H9 (cell line): Measurements from ENCODE around the gene DCUN1D5. TPM values are rescaled to one million over a fixed set of nuclear protein-coding genes. Genes with fewer than 3 reads are reported as not detected.

Experiments
- DNase-seq: peaks from one replicate; pipeline ENCODE4 v3.0.0-alpha.2; 2017
- H2AFZ ChIP-seq: one replicate; pipeline ENCODE4 v1.6.1; 2013; ENCODE audit warnings: mild to moderate bottlenecking, low read length, control low read depth, moderate library complexity
- H2AK5ac ChIP-seq: 2 replicates; pipeline ENCODE4 v1.6.1; 2013; ENCODE audit warnings: low read length, control low read depth, mixed read lengths; ENCODE audit not compliant: insufficient read length
- H2BK120ac ChIP-seq: one replicate; pipeline ENCODE4 v1.6.1; 2013; ENCODE audit warnings: low read depth, mild to moderate bottlenecking, low read length, control low read depth, inconsistent platforms; ENCODE audit not compliant: poor library complexity, severe bottlenecking
- H2BK12ac ChIP-seq: 2 replicates; pipeline ENCODE4 v1.6.1; 2013; ENCODE audit warnings: low read length, control low read depth, mixed read lengths, low read depth; ENCODE audit not compliant: insufficient read length
- H2BK15ac ChIP-seq: 2 replicates; pipeline ENCODE4 v1.6.1; 2013; ENCODE audit warnings: low read depth, low read length, control low read depth
- H2BK20ac ChIP-seq: one replicate; pipeline ENCODE4 v1.6.1; 2013; ENCODE audit warnings: low read depth, mild to moderate bottlenecking, low read length, control low read depth, inconsistent platforms; ENCODE audit not compliant: poor library complexity, severe bottlenecking
- H2BK5ac ChIP-seq: 2 replicates; pipeline ENCODE4 v1.6.1; 2013; ENCODE audit warnings: low read length, control low read depth, mixed read lengths; ENCODE audit not compliant: insufficient read length
- H3K14ac ChIP-seq: 2 replicates; pipeline ENCODE4 v1.6.1; 2013; ENCODE audit warnings: low read length, control low read depth; ENCODE audit not compliant: insufficient read depth
- H3K18ac ChIP-seq: 2 replicates; pipeline ENCODE4 v1.6.1; 2013; ENCODE audit warnings: low read depth, mild to moderate bottlenecking, mixed read lengths, low read length, control low read depth; ENCODE audit not compliant: insufficient read length
- H3K23ac ChIP-seq: 2 replicates; pipeline ENCODE4 v1.6.1; 2013; ENCODE audit warnings: low read length, control low read depth, mixed read lengths, low read depth; ENCODE audit not compliant: insufficient read length
- H3K23me2 ChIP-seq: 2 replicates; pipeline ENCODE4 v1.6.1; 2013; ENCODE audit warnings: low read depth, mild to moderate bottlenecking, mixed read lengths, low read length, control low read depth; ENCODE audit not compliant: insufficient read length, poor library complexity, severe bottlenecking
- H3K27ac ChIP-seq: 2 replicates; pipeline ENCODE4 v1.5.1; 2013; ENCODE audit warnings: low read length, control low read depth, mixed read lengths, low read depth; ENCODE audit not compliant: insufficient read length
- H3K27me3 ChIP-seq: 2 replicates; pipeline ENCODE4 v1.6.1; 2013; ENCODE audit warnings: low read length, control low read depth, inconsistent platforms; ENCODE audit not compliant: insufficient read depth
- H3K4ac ChIP-seq: 2 replicates; pipeline ENCODE4 v1.6.1; 2013; ENCODE audit warnings: low read depth, mild to moderate bottlenecking, control low read depth, inconsistent platforms, low read length, moderate library complexity
- H3K4me1 ChIP-seq: 2 replicates; pipeline ENCODE4 v1.6.1; 2013; ENCODE audit warnings: low read length, control low read depth, inconsistent platforms; ENCODE audit not compliant: insufficient read depth
- H3K4me2 ChIP-seq: 2 replicates; pipeline ENCODE4 v1.6.1; 2013; ENCODE audit warnings: low read length, control low read depth, mixed read lengths; ENCODE audit not compliant: insufficient read length, insufficient read depth
- H3K56ac ChIP-seq: 2 replicates; pipeline ENCODE4 v1.6.1; 2013; ENCODE audit warnings: low read depth, mild to moderate bottlenecking, mixed read lengths, low read length, control low read depth; ENCODE audit not compliant: insufficient read length
- H3K79me1 ChIP-seq: 2 replicates; pipeline ENCODE4 v1.6.1; 2013; ENCODE audit warnings: low read depth, mild to moderate bottlenecking, moderate library complexity, low read length, control low read depth, inconsistent platforms; ENCODE audit not compliant: insufficient read depth, poor library complexity, severe bottlenecking
- H3K79me2 ChIP-seq: 2 replicates; pipeline ENCODE4 v1.6.1; 2013; ENCODE audit warnings: low read length, control low read depth, inconsistent platforms; ENCODE audit not compliant: insufficient read depth
- H3K9ac ChIP-seq: 2 replicates; pipeline ENCODE4 v1.6.1; 2013; ENCODE audit warnings: low read length, control low read depth, mixed read lengths; ENCODE audit not compliant: insufficient read length; ENCODE audit errors: extremely low read depth
- H3K9me3 ChIP-seq: one replicate; pipeline ENCODE4 v1.6.1; 2013; ENCODE audit warnings: low read depth, low read length, inconsistent platforms; ENCODE audit not compliant: control insufficient read depth
- H3T11ph ChIP-seq: one replicate; pipeline ENCODE4 v1.6.1; 2013; ENCODE audit warnings: mild to moderate bottlenecking, low read length, control low read depth, inconsistent platforms
- H4K20me1 ChIP-seq: one replicate; pipeline ENCODE4 v1.6.1; 2013; ENCODE audit not compliant: control insufficient read depth, insufficient read length, insufficient read depth
- H4K5ac ChIP-seq: 2 replicates; pipeline ENCODE4 v1.6.1; 2013; ENCODE audit warnings: low read depth, mild to moderate bottlenecking, mixed read lengths, low read length, control low read depth; ENCODE audit not compliant: insufficient read length
- H4K8ac ChIP-seq: replicated peaks from 2 replicates; pipeline ENCODE4 v1.6.1; 2013; ENCODE audit warnings: low read length, control low read depth, mixed read lengths, low read depth; ENCODE audit not compliant: insufficient read length
- H4K91ac ChIP-seq: 2 replicates; pipeline ENCODE4 v1.6.1; 2013; ENCODE audit warnings: low read depth, mild to moderate bottlenecking, moderate library complexity, mixed read lengths, low read length, control low read depth; ENCODE audit not compliant: insufficient read length
- H3K27ac Mint-ChIP-seq, 3 experiments: 2 replicates in 2 of 3; 3 replicates in 1 of 3; pipeline ENCODE4 v1.8.0; 2020 to 2021; ENCODE audit warnings: mixed read lengths in 3 of 3, mild to moderate bottlenecking in 1 of 3, moderate library complexity in 1 of 3
- H3K27me3 Mint-ChIP-seq: 2 replicates; pipeline ENCODE4 v1.8.0; 2021; ENCODE audit warnings: low read depth, mild to moderate bottlenecking, moderate library complexity, mixed read lengths
- H3K36me3 Mint-ChIP-seq, 3 experiments: 2 replicates in 2 of 3; 3 replicates in 1 of 3; pipeline ENCODE4 v1.8.0; 2020 to 2021; ENCODE audit warnings: low read depth in 3 of 3, mixed read lengths in 3 of 3; ENCODE audit not compliant: insufficient read depth in 1 of 3
- H3K4me1 Mint-ChIP-seq, 2 experiments: 2 replicates each; pipeline ENCODE4 v1.8.0; 2020; ENCODE audit warnings: mixed read lengths in 2 of 2
- H3K4me3 Mint-ChIP-seq, 2 experiments: 2 replicates in 1 of 2; 3 replicates in 1 of 2; pipeline ENCODE4 v1.8.0; 2020 to 2021; ENCODE audit warnings: mild to moderate bottlenecking in 2 of 2, mixed read lengths in 2 of 2, moderate library complexity in 1 of 2
- H3K9me3 Mint-ChIP-seq, 2 experiments: 2 replicates in 1 of 2; 3 replicates in 1 of 2; pipeline ENCODE4 v1.8.0; 2020; ENCODE audit warnings: mild to moderate bottlenecking in 2 of 2, mixed read lengths in 2 of 2, moderate library complexity in 1 of 2
- CTCF ChIP-seq: fragments of 200-600 bp; sonication (generic); conservative IDR thresholded peaks from 3 replicates; pipeline ENCODE4 v1.8.0; 2021; ENCODE audit warnings: antibody characterized with exemption, mild to moderate bottlenecking
- WGBS: extraction: QIAGEN DNeasy Blood & Tissue Kit; methylation state at CpG from one replicate; pipeline ENCODE4 v1.1.7; 2013; ENCODE audit warnings: missing lambda C conversion rate, low lambda C conversion rate, mixed read lengths; ENCODE audit not compliant: insufficient read length; ENCODE audit errors: extremely low coverage; 5-methylcytosine and 5-hydroxymethylcytosine counted together
- total RNA-seq: library from RNA; stranded (reverse); gene quantifications from 2 replicates; pipeline ENCODE4 v1.2.1, GENCODE V29; 2021

The DCUN1D5 gene
- total RNA-seq, 1 experiment from 2014 or later, result 86.7 TPM

GRCh38 chr11:103016031-103016430, 75.9 kb downstream of the DCUN1D5 start:
- Histone ChIP-seq H2AK5ac (no peak overlapping the region), H3K79me1 (no peaks in the 10 kb centered on the region), H3K27me3 (no peaks in the 10 kb centered on the region), H3K18ac (no peak overlapping the region), H3K14ac (no peak overlapping the region), H4K20me1 (no peaks in the 10 kb centered on the region), H2AFZ (no peak overlapping the region), H3K23me2 (no peaks in the 10 kb centered on the region), H4K5ac (no peak overlapping the region), H3K4me1 (no peaks in the 10 kb centered on the region; the same call in 1 of the 2 replicates), H3K27ac (no peak overlapping the region), H3K9ac (no peak overlapping the region), H2BK12ac (no peak overlapping the region), H3K79me2 (no peaks in the 10 kb centered on the region), H3K4me2 (no peak overlapping the region), H4K91ac (no peak overlapping the region), H3K23ac (no peak overlapping the region), H3K56ac (no peak overlapping the region), H2BK5ac (no peak overlapping the region), H3K4ac (no peak overlapping the region), H3T11ph (no peak overlapping the region), H2BK120ac (no peak overlapping the region), H3K9me3 (no peaks in the 10 kb centered on the region), H4K8ac (no peak overlapping the region), H2BK20ac (no peak overlapping the region), H2BK15ac (no peak overlapping the region)
- H3K9me3 Mint-ChIP-seq, result peaks cover 0 to 7% of the 10 kb centered on the region in 2 experiments; a peak in 2 of 5 replicates
- no peaks in the 10 kb centered on the region for H3K36me3 Mint-ChIP-seq
- no peak overlapping the region for H3K27ac Mint-ChIP-seq
- TF ChIP-seq CTCF, result no peak
- DNase-seq, result no peak
- H3K27me3 Mint-ChIP-seq, result no peaks in the 10 kb centered on the region
- no peaks in the 10 kb centered on the region for H3K4me1 Mint-ChIP-seq
- WGBS, result no CpG with 5 or more reads among the region's 1 CpG
- no peak overlapping the region for H3K4me3 Mint-ChIP-seq
